Loucy (cell line): ENCODE data around the gene SLC38A1.

Experiments
- H2AFZ ChIP-seq: fragments of 200-600 bp; sonication (generic); 2 replicates; pipeline ENCODE4 v1.6.0; 2016; ENCODE audit warnings: antibody characterized with exemption, mild to moderate bottlenecking, low read length, moderate library complexity
- H3F3A ChIP-seq: fragments of 200-600 bp; 2 replicates; pipeline ENCODE4 v1.6.0; 2016; ENCODE audit warnings: antibody characterized with exemption, low read depth, mild to moderate bottlenecking
- H3K27me3 ChIP-seq: fragments of 200-600 bp; sonication (generic); 2 replicates; pipeline ENCODE4 v1.6.1; 2014; ENCODE audit warnings: low read length, mild to moderate bottlenecking; ENCODE audit not compliant: insufficient read depth, poor library complexity, severe bottlenecking
- H3K36me3 ChIP-seq: fragments of 200-600 bp; sonication (generic); 2 replicates; pipeline ENCODE4 v1.6.1; 2016; ENCODE audit warnings: low read length; ENCODE audit not compliant: insufficient read depth
- H3K4me1 ChIP-seq: fragments of 200-600 bp; sonication (generic); 2 replicates; pipeline ENCODE4 v1.5.1; 2014; ENCODE audit warnings: low read length, mild to moderate bottlenecking; ENCODE audit not compliant: insufficient read depth, poor library complexity, severe bottlenecking
- H3K4me2 ChIP-seq: fragments of 200-600 bp; sonication (generic); 2 replicates; pipeline ENCODE4 v1.6.0; 2014; ENCODE audit warnings: antibody characterized with exemption, low read length, low read depth, mild to moderate bottlenecking; ENCODE audit not compliant: poor library complexity, severe bottlenecking
- H3K4me3 ChIP-seq: fragments of 200-600 bp; sonication (generic); 2 replicates; pipeline ENCODE4 v1.5.1; 2014; ENCODE audit warnings: low read length, mild to moderate bottlenecking, mixed read lengths; ENCODE audit not compliant: poor library complexity, severe bottlenecking
- H3K79me2 ChIP-seq: fragments of 200-600 bp; sonication (generic); 2 replicates; pipeline ENCODE4 v1.6.1; 2014; ENCODE audit warnings: low read length; ENCODE audit not compliant: insufficient read depth
- H3K9ac ChIP-seq: fragments of 200-600 bp; sonication (generic); 2 replicates; pipeline ENCODE4 v1.6.0; 2014; ENCODE audit warnings: mild to moderate bottlenecking, low read depth, low read length, moderate library complexity; ENCODE audit not compliant: poor library complexity, severe bottlenecking
- H3K9me2 ChIP-seq: fragments of 200-600 bp; sonication (generic); replicated peaks from 2 replicates; pipeline ENCODE4 v1.6.1; 2016; ENCODE audit warnings: low read depth, low read length, mixed read lengths
- H3K9me3 ChIP-seq: fragments of 200-600 bp; sonication (generic); 2 replicates; pipeline ENCODE4 v1.6.1; 2014; ENCODE audit warnings: mild to moderate bottlenecking, antibody characterized with exemption, low read length, low read depth; ENCODE audit not compliant: insufficient read depth
- H4K20me1 ChIP-seq: fragments of 200-600 bp; sonication (generic); 2 replicates; pipeline ENCODE4 v1.6.0; 2014; ENCODE audit warnings: antibody characterized with exemption, low read length, mild to moderate bottlenecking; ENCODE audit not compliant: insufficient read depth, poor library complexity, severe bottlenecking
- CTCF ChIP-seq: fragments of 200-600 bp; sonication (generic); conservative IDR thresholded peaks from 2 replicates; pipeline ENCODE4 v1.5.1; 2014; ENCODE audit warnings: mild to moderate bottlenecking, antibody characterized with exemption, low read length
- EZH2phosphoT487 ChIP-seq: fragments of 200-600 bp; IDR thresholded peaks from 2 replicates; pipeline ENCODE4 v1.6.1; 2018; ENCODE audit warnings: antibody characterized with exemption, mild to moderate bottlenecking, moderate library complexity, borderline replicate concordance

SLC38A1 gene

GRCh38 chr12:46168426-46168825, 100.4 kb downstream of the SLC38A1 start:
- H3K4me3 ChIP-seq = no peak overlapping the region
- H3K27me3 ChIP-seq = no peaks in the 10 kb centered on the region
- no peaks in the 10 kb centered on the region for H3K36me3 ChIP-seq
- H3F3A ChIP-seq = no peaks in the 10 kb centered on the region
- H3K79me2 ChIP-seq = no peaks in the 10 kb centered on the region
- no peak overlapping the region for H3K9ac ChIP-seq
- H2AFZ ChIP-seq = no peak overlapping the region
- no peaks in the 10 kb centered on the region for H3K9me2 ChIP-seq
- no peaks in the 10 kb centered on the region for H4K20me1 ChIP-seq
- TF ChIP-seq CTCF (no peak), EZH2phosphoT487 (no peak)
- H3K4me1 ChIP-seq = no peaks in the 10 kb centered on the region
- H3K9me3 ChIP-seq = no peaks in the 10 kb centered on the region
- H3K4me2 ChIP-seq = no peak overlapping the region

GRCh38 chr12:46167412-46167811, 101.4 kb downstream of the SLC38A1 start:
- Histone ChIP-seq H3K9me2 (no peaks in the 10 kb centered on the region), H3K27me3 (no peaks in the 10 kb centered on the region), H3K4me2 (no peak overlapping the region), H3K79me2 (no peaks in the 10 kb centered on the region), H3K36me3 (no peaks in the 10 kb centered on the region), H3K4me1 (no peaks in the 10 kb centered on the region), H3K9ac (no peak overlapping the region), H3F3A (no peaks in the 10 kb centered on the region), H3K4me3 (no peak overlapping the region), H3K9me3 (no peaks in the 10 kb centered on the region), H2AFZ (no peak overlapping the region), H4K20me1 (no peaks in the 10 kb centered on the region)
- no peak for TF ChIP-seq EZH2phosphoT487
- TF ChIP-seq CTCF = no peak

- no peaks in the 10 kb centered on the region for H3F3A ChIP-seq
- H3K4me1 ChIP-seq = no peaks in the 10 kb centered on the region
- H4K20me1 ChIP-seq = no peaks in the 10 kb centered on the region
- H3K9ac ChIP-seq = no peak overlapping the region
- no peak overlapping the region for H3K4me2 ChIP-seq
- no peaks in the 10 kb centered on the region for H3K9me2 ChIP-seq
- no peaks in the 10 kb centered on the region for H3K9me3 ChIP-seq
- TF ChIP-seq CTCF (no peak), EZH2phosphoT487 (no peak)
- no peak overlapping the region for H2AFZ ChIP-seq
- H3K36me3 ChIP-seq = no peaks in the 10 kb centered on the region
- no peaks in the 10 kb centered on the region for H3K79me2 ChIP-seq
- H3K27me3 ChIP-seq = no peaks in the 10 kb centered on the region
- H3K4me3 ChIP-seq = no peak overlapping the region
Observed at GRCh38 chr12:46165191-46165590, 103.7 kb downstream of the SLC38A1 start.
